Measurements from ENCODE around the gene SCFD2. TPM values are rescaled to one million over a fixed set of nuclear protein-coding genes. Genes with fewer than 3 reads are reported as not detected.

The SCFD2 gene
- total and polyA plus RNA-seq, 2 donors (not counting 3 experiments of a cell fraction or from before 2014, with no cell fraction given) = 12.3 to 22.8 TPM

- TF ChIP-seq MYC (IDR thresholded peaks at IDR 0.05; ENCODE audit: low read depth, low read length) (no peak), EZH2 (IDR thresholded peaks at IDR 0.05; ENCODE audit: borderline replicate concordance, low read depth, low read length, severe bottlenecking) (no peak), FOS (IDR thresholded peaks at IDR 0.05; ENCODE audit: borderline replicate concordance, insufficient read depth, low read length) (no peak), POLR2A (IDR thresholded peaks at IDR 0.05; ENCODE audit: low read depth, low read length) (no peak), JUN (IDR thresholded peaks at IDR 0.05; ENCODE audit: borderline replicate concordance, insufficient read depth, insufficient read length, low read depth) (no peak), MAX (IDR thresholded peaks at IDR 0.05; ENCODE audit: insufficient read depth, insufficient read length) (no peak), GATA2 (IDR thresholded peaks at IDR 0.05; ENCODE audit: insufficient read depth, insufficient read length, low read depth, low read length) (no peak)
- TF ChIP-seq, protein P1, sequence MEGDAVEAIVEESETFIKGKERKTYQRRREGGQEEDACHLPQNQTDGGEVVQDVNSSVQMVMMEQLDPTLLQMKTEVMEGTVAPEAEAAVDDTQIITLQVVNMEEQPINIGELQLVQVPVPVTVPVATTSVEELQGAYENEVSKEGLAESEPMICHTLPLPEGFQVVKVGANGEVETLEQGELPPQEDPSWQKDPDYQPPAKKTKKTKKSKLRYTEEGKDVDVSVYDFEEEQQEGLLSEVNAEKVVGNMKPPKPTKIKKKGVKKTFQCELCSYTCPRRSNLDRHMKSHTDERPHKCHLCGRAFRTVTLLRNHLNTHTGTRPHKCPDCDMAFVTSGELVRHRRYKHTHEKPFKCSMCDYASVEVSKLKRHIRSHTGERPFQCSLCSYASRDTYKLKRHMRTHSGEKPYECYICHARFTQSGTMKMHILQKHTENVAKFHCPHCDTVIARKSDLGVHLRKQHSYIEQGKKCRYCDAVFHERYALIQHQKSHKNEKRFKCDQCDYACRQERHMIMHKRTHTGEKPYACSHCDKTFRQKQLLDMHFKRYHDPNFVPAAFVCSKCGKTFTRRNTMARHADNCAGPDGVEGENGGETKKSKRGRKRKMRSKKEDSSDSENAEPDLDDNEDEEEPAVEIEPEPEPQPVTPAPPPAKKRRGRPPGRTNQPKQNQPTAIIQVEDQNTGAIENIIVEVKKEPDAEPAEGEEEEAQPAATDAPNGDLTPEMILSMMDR (IDR thresholded peaks at IDR 0.05; ENCODE audit: extremely low read depth in 1 of 2, insufficient read depth in 1 of 2, low read depth in 1 of 2, low read length in 2 of 2) = no peak
- Histone ChIP-seq H4K20me1 (replicated peaks; ENCODE audit: control insufficient read depth, extremely low read depth, insufficient read depth, low read length) (no peaks in the 10 kb centered on the region), H2AFZ (ENCODE audit: low read depth, low read length) (no peak overlapping the region), H3K79me2 (ENCODE audit: control insufficient read depth, insufficient read depth, low read length) (no peaks in the 10 kb centered on the region), H3K27ac (ENCODE audit: insufficient read depth, low read depth, low read length) (no peak overlapping the region), H3K27me3 (ENCODE audit: control insufficient read depth in 2 of 2, insufficient read depth in 2 of 2, low read length in 2 of 2) (no peaks in the 10 kb centered on the region), H3K4me3 (replicated peaks in 1 of 3; ENCODE audit: insufficient read depth in 1 of 3, low read depth in 1 of 3, low read length in 3 of 3) (no peak overlapping the region), H3K9me3 (replicated peaks; ENCODE audit: control insufficient read depth, insufficient read depth, low read length) (no peaks in the 10 kb centered on the region), H3K4me2 (ENCODE audit: insufficient read depth, low read length) (no peak overlapping the region), H3K4me1 (ENCODE audit: control insufficient read depth, extremely low read depth, insufficient read depth, low read length) (no peaks in the 10 kb centered on the region), H3K9ac (replicated peaks; ENCODE audit: extremely low read depth, insufficient read depth, low read length) (no peak overlapping the region), H3K36me3 (ENCODE audit: control insufficient read depth in 2 of 2, extremely low read depth in 1 of 2, insufficient read depth in 2 of 2, low read length in 2 of 2) (no peaks in the 10 kb centered on the region), H3K9me1 (replicated peaks; ENCODE audit: control insufficient read depth, extremely low read depth, insufficient read depth, low read length) (no peaks in the 10 kb centered on the region)
- ChIA-PET CTCF (interaction anchor here (1.0 to 1.3 kb wide), 5 partner anchors 172 to 920 kb away, joined by 3 to 5 read pairs (median 4); no protein-coding TSS in a partner anchor), POLR2A (no interaction called here)
- DNase-seq (ENCODE audit: low read depth, low spot score) = no peak
- dilution Hi-C loops (cut with MboI; ENCODE audit: extremely low pct_ligation_motif_present, low sequenced_read_pairs) = no loop called here
- peak; percentile 48 for FAIRE-seq
- intact Hi-C loops (cut with micrococcal nuclease) = no loop called here
- BruUV-seq (replicated peaks) = no TSS peak
Measured at GRCh38 chr4:53313510-53313909, 52.4 kb downstream of the SCFD2 start.
